Gastrocnemius medialis (tissue), 4 donors: ENCODE measurements around the gene COL1A1.

Experiments
- POLR2A ChIP-seq, 2 donors: fragments of 450-650 bp; IDR thresholded peaks; one replicate each; pipeline ENCODE4 v1.6.1; 2017; ENCODE audit warnings: antibody characterized with exemption in 2 of 2, mild to moderate bottlenecking in 2 of 2, moderate library complexity in 2 of 2
- TF ChIP-seq, protein P1 (sequence below), 5 experiments: fragments of 450-650 bp in 3 of 5; fragments of 200-600 bp in 2 of 5; sonication (generic) in 2 of 5; IDR thresholded peaks in 4 of 5; conservative IDR thresholded peaks in 1 of 5; 1 replicate in 4 of 5; 2 replicates in 1 of 5; pipeline ENCODE4 v1.5.1; 2016 to 2019; ENCODE audit warnings: antibody characterized with exemption in 5 of 5, mild to moderate bottlenecking in 3 of 5, moderate library complexity in 3 of 5

DNA sequence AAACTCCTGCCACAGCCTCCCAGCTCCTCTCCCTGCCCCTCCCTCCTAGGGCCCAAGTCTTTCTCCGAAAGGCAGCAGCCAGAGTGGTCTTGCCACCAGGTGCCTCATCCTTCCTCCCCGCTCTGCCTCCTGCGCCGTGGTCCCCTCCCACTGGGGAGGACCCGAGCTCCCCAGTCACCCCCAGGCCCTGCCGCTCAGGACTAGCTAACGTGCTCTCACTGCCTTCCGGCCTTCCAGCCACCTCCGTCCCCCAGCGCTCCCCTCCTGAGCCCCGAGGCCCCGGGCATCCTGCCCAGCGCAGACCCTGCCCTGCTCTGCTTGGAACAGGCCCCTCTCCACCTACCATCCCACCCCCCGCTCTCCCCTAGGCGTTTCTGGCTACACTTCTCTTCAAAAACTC lies 19.4 kb upstream of the COL1A1 start:
- TF ChIP-seq, protein P1, sequence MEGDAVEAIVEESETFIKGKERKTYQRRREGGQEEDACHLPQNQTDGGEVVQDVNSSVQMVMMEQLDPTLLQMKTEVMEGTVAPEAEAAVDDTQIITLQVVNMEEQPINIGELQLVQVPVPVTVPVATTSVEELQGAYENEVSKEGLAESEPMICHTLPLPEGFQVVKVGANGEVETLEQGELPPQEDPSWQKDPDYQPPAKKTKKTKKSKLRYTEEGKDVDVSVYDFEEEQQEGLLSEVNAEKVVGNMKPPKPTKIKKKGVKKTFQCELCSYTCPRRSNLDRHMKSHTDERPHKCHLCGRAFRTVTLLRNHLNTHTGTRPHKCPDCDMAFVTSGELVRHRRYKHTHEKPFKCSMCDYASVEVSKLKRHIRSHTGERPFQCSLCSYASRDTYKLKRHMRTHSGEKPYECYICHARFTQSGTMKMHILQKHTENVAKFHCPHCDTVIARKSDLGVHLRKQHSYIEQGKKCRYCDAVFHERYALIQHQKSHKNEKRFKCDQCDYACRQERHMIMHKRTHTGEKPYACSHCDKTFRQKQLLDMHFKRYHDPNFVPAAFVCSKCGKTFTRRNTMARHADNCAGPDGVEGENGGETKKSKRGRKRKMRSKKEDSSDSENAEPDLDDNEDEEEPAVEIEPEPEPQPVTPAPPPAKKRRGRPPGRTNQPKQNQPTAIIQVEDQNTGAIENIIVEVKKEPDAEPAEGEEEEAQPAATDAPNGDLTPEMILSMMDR (IDR thresholded peaks at IDR 0.05 in 4 of 5, conservative IDR thresholded peaks at IDR 0.05 in 1 of 5) = no peak
- no peak for TF ChIP-seq POLR2A (IDR thresholded peaks at IDR 0.05)
